Subcutaneous abdominal adipose tissue (tissue), 5 donors: Measurements from ENCODE around the gene HHATL.

Source experiments
- H3K27ac ChIP-seq: one replicate; pipeline ENCODE4 v1.7.0; 2013; ENCODE audit warnings: low read depth, mild to moderate bottlenecking, inconsistent platforms, low read length, moderate library complexity
- H3K27me3 ChIP-seq, 5 donors: one replicate each; pipeline ENCODE4 v1.7.0; 2013; ENCODE audit warnings: low read length in 5 of 5, inconsistent platforms in 1 of 5; ENCODE audit not compliant: control insufficient read depth in 5 of 5, insufficient read depth in 4 of 5
- H3K36me3 ChIP-seq, 5 donors: one replicate each; pipeline ENCODE4 v1.7.0; 2013; ENCODE audit warnings: low read length in 5 of 5; ENCODE audit not compliant: control insufficient read depth in 5 of 5, insufficient read depth in 5 of 5
- H3K4me1 ChIP-seq, 5 donors: one replicate each; pipeline ENCODE4 v1.7.0; 2013; ENCODE audit warnings: low read length in 5 of 5, mild to moderate bottlenecking in 3 of 5, moderate library complexity in 1 of 5; ENCODE audit not compliant: control insufficient read depth in 5 of 5, insufficient read depth in 5 of 5
- H3K4me3 ChIP-seq, 5 donors: one replicate each; pipeline ENCODE4 v1.7.0; 2013; ENCODE audit warnings: low read length in 5 of 5, low read depth in 1 of 5
- H3K9ac ChIP-seq, 5 donors: one replicate each; pipeline ENCODE4 v1.7.0; 2013; ENCODE audit warnings: low read length in 5 of 5, mild to moderate bottlenecking in 4 of 5, moderate library complexity in 3 of 5
- H3K9me3 ChIP-seq, 5 donors: one replicate each; pipeline ENCODE4 v1.7.0; 2013; ENCODE audit warnings: low read length in 5 of 5; ENCODE audit not compliant: control insufficient read depth in 5 of 5
- donor health status: healthy.
- donor health status: healthy.
- donor health status: healthy.
- donor health status: healthy.
- donor health status: healthy.

The HHATL gene, protein sequence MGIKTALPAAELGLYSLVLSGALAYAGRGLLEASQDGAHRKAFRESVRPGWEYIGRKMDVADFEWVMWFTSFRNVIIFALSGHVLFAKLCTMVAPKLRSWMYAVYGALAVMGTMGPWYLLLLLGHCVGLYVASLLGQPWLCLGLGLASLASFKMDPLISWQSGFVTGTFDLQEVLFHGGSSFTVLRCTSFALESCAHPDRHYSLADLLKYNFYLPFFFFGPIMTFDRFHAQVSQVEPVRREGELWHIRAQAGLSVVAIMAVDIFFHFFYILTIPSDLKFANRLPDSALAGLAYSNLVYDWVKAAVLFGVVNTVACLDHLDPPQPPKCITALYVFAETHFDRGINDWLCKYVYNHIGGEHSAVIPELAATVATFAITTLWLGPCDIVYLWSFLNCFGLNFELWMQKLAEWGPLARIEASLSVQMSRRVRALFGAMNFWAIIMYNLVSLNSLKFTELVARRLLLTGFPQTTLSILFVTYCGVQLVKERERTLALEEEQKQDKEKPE

DNA sequence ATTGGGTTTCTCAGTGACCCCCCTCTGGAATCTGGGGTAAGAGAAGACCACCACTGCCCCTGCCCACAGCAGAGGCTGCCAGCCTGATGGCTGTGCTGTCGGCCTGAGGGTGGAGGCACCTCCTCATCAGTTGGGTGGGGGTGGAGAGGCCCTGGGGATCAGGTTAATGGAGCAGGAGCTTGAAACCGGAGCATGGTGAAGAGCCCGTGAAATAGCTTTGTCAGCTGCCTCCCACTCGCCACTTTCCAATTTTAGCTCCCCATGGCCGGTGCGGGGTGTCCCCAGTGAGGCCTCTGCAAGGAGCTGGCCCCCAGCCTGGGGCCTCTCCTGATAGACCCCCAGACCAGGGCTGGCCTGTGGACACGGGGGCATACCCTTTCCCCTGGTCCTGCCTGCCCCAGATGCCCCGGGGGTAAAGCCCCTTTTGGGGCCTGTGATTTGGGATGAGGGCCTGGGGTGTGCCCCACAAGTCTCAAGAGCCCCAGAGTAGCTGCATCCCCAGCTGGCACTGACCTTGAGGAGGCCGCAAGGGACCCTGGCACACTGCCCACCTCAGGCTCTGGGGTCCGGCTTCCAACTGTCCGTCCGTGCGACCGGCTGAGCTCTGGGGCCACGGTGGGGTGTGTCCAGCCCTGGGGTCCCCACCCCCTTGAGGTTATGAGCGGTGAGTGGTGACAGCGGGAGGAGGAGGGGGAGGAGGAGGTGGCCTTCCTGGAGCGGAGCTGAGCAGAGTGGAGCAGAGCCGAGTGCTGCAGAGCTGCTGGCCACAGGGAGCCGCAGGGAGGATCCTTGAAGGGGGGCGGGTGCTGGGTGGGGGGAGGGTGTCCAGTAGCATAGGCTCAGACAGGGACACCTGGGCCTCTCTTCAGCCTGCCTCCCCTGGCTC, at the start of gene HHATL:
TSS of gene HHATL (minus strand) at position 733 of the 886 bp plus-strand sequence. CDS start 1,972 bp downstream, outside the sequence.
- H3K4me3 ChIP-seq: no peak within 1 kb of the TSS
- no peaks in the 10 kb centered on the region for H3K4me1 ChIP-seq
- H3K27me3 ChIP-seq: peaks cover 0 to 14% (median 3%) of the 10 kb centered on the region in 5 donors
- H3K9me3 ChIP-seq: no peaks in the 10 kb centered on the region
- H3K27ac ChIP-seq: no peak within 1 kb of the TSS
- H3K36me3 ChIP-seq: no peaks in the 10 kb centered on the region
- H3K9ac ChIP-seq: no peak within 1 kb of the TSS

DNA sequence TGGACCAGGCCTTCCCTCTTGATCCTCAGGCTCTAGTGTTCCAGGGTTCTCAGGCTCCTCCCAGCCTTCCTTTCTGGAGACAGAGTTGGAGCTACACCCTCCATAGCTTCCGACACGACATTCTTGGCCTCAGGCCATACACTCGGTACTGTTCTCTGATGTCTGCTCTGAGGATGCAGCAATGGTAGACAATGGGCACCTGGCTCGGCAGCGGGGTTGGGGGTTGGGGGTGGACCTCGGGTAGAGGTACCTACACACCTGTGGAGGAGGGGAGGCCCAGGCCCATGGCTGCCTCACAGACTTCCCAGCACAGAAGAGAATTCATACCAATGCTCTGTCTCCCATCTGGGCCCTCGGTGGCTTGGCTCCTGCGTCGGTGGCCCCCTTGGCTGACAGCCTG, 49.0 kb upstream of the HHATL start:
- Histone ChIP-seq H3K27ac (no peak overlapping the region), H3K27me3 (no peaks in the 10 kb centered on the region), H3K4me1 (peaks cover 0 to 22% (median 11%) of the 10 kb centered on the region in 5 donors), H3K4me3 (no peak overlapping the region), H3K36me3 (no peaks in the 10 kb centered on the region), H3K9ac (no peak overlapping the region), H3K9me3 (no peaks in the 10 kb centered on the region)

DNA sequence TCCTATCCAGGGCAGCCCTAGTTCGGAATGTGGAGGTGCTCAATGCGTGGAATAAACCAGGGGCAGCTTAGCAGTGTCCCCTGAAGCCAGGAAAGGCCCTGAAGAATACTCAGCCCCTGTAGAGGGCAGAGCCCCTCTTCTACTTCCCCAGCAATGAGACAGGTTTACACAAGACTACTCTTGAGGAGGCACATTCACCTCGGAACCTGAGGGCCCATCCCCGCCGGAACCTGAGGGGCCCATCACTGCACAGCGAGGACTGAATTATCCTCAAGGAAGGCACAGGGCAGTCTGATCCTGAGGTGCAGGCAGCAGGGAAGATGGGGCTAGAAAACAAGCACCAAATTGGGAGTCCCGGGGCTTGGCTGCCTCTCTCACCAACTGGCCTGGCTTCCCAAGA, 48.2 kb upstream of the HHATL start:
- H3K4me3 ChIP-seq: no peak overlapping the region
- H3K27me3 ChIP-seq: no peaks in the 10 kb centered on the region
- peaks cover 0 to 22% (median 7%) of the 10 kb centered on the region in 5 donors for H3K4me1 ChIP-seq
- no peaks in the 10 kb centered on the region for H3K9me3 ChIP-seq
- H3K27ac ChIP-seq: no peak overlapping the region
- H3K36me3 ChIP-seq: no peaks in the 10 kb centered on the region
- no peak overlapping the region for H3K9ac ChIP-seq

DNA sequence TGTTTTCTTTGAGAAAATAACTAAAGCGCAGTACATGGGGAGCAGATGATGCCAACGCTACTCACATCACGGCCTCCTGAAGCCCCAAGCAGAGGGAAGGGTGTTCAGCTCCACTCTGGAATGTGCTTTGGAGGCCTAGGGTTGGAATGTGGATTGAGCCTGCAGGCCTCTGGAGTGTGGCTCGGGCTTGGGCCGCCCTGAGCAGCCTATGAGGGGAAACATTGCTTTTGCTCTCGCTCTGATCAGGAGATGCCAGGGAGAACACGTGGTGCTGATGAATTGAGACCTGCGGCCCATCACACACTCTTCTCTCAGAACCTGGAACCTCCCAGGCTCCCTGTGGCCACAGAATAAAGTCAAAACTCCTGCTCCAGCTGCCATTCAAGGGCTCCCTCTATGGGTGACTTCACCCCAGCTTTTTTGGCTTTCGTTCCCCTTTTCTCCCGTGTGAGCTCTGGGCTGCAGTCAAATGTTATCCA, 47.2 kb upstream of the HHATL start:
- Histone ChIP-seq H3K4me1 (peaks cover 0 to 17% (median 4%) of the 10 kb centered on the region in 5 donors), H3K4me3 (no peak overlapping the region), H3K27me3 (no peaks in the 10 kb centered on the region), H3K9ac (no peak overlapping the region), H3K27ac (no peak overlapping the region), H3K9me3 (no peaks in the 10 kb centered on the region), H3K36me3 (no peaks in the 10 kb centered on the region)

DNA sequence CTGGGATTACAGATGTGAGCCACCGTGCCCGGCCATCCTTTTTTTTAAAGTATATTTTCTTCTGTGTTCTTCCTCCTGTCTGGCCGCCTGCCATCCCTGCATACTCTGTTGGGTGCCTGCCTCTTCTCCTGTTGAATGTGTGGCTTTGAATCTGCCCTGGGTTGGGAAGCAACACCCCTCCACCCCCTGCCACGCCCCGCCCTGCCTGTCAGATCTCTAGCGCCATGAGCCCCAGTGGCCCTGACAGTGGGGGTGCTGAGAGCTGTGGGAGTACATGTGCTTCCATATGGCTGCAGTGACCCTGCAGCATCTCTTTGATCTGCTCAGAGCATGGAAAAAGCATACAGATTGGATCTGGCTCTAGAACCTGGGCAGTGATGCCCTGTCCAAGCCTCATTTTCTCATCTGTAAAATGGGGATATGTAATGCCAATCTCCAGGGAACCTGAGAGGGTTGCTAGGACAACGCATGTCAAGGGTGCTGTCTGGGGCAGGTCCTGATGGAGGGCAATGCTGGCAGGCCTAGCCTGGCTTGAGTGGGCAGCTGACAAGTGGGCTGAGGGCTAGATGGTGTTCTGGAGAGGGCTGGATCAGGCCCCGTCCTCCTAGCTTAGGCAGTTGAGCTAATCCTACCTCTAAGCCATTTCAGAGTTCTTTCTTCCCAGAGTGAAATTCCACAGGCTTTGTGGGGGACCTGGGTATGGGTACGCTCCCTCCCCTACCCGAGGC, 46.6 kb upstream of the HHATL start:
- no peak overlapping the region for H3K9ac ChIP-seq
- H3K27me3 ChIP-seq: no peaks in the 10 kb centered on the region
- H3K36me3 ChIP-seq: no peaks in the 10 kb centered on the region
- H3K4me1 ChIP-seq: peaks cover 0 to 14% (median 4%) of the 10 kb centered on the region in 5 donors
- no peak overlapping the region for H3K27ac ChIP-seq
- H3K9me3 ChIP-seq: no peaks in the 10 kb centered on the region
- no peak overlapping the region for H3K4me3 ChIP-seq

DNA sequence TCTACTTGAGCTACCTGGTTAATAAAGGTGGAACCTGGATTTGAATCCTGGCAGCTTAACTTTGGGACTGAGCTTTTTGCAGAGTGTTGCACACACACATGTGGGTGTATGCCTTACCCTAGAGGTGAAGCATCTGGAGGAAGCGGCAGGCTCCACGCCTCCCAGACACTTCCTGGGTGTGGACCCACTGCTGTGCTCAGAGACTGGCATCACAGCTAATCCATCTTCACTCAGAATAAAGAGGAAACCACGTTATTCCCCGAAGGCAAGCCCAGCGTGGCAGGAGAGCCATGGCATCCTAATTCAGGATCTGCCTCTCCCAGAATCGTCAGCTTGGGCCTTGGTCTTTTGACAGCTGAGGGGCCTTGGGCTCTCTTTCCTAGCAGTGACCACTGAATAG, 45.0 kb upstream of the HHATL start:
- Histone ChIP-seq H3K36me3 (no peaks in the 10 kb centered on the region), H3K27ac (no peak overlapping the region), H3K9ac (no peak overlapping the region), H3K4me3 (no peak overlapping the region), H3K27me3 (no peaks in the 10 kb centered on the region), H3K4me1 (peaks cover 0 to 14% (median 5%) of the 10 kb centered on the region in 5 donors), H3K9me3 (no peaks in the 10 kb centered on the region)

DNA sequence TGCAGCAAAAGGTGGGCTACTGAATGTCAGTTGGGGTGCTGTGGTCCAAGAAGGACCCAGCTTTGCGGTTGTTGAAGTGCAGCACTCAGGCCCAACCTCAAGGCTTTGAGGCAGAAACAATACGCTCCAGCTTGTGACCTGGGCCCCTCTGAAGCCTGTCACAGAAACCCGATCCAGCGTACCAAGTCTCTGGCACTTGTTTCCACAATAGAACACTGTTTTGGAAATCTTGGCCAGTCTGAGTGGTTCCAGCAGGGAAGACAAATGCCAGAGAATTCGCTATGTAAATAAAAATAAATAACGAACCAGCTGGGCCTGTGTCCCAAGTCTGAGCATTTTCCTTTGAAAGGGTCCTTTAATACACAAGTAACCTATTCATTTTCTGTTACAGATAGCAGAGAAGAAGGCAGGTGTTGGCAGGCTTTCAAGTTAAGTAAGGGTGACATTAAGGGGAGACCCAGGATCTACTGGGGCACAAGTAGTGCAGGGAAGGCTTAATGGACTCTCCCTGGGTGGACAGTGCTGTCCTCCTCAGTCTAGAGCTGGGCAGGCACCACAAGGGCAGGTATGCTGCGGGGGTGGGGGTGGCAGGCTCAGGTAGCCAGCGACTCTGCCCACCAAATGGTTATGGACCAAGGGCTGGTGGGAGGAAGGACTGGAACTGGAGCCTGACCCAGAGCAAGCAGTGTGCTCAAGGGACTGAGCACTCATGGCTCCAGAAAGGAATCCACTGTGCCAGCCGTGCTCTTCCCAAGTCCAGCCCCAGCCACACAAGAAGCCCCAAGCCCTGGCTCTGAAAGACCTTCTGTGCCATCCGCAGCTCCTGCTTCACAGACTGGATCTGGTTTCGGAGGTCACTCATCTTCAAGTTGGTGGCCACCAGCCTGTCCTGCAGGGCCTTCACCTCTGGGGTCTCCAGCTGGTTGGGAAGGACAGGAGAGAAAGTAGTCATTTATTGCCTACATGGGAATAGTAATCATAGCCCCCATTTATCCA, 44.2 kb upstream of the HHATL start:
- Histone ChIP-seq H3K4me1 (peaks cover 0 to 14% (median 5%) of the 10 kb centered on the region in 5 donors), H3K27me3 (no peaks in the 10 kb centered on the region), H3K36me3 (no peaks in the 10 kb centered on the region), H3K9ac (no peak overlapping the region), H3K9me3 (no peaks in the 10 kb centered on the region), H3K27ac (no peak overlapping the region), H3K4me3 (no peak overlapping the region)

DNA sequence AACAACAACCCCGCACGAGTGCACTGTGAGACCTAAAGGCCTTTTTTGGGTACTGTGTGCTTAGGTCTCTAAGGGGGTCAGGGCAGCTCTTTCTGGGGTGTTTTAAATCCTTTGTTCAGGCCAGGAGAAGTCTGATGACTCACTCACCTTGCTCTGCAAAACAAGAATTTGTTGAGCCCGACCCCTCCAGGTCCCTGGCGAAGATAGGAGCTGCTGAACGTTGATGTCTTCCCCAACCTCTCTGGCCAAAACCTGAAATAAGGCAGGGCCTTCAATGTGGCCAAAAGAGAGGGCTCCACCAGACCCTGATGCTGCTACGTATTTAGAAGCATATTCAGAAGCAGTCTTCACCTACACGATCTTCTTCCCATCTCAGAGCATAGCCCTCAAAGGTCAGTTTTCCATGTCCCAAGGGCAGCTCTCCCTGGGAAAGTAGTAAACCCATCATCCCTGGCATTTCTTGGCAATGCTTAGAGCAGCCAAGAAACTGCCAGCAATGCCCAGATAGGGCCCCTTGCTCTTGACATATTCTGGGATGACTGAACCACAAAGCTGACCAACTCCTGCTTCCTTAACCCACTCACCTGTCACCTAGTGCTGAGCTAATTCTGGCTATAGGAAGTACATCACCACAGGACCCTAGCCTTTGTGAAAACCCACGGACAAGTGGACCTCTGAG, 43.3 kb upstream of the HHATL start:
- Histone ChIP-seq H3K27ac (no peak overlapping the region), H3K4me1 (peaks cover 0 to 14% (median 5%) of the 10 kb centered on the region in 5 donors), H3K9me3 (no peaks in the 10 kb centered on the region), H3K9ac (no peak overlapping the region), H3K36me3 (no peaks in the 10 kb centered on the region), H3K27me3 (no peaks in the 10 kb centered on the region), H3K4me3 (no peak overlapping the region)
